Activated gamma-delta T cell (primary cell): ENCODE data around the gene ADH1A.
"Not testable (repeated sequence)": the region's sequence is repeated elsewhere in the genome, so short reads cannot be mapped to it uniquely, and the experiment has no call there.

Source experiments
- DNase-seq: peaks from one replicate; lab custom pipeline; 2025; lab: John Stamatoyannopoulos, UW

ADH1A gene

GRCh38 chr4:99281261-99281660, 9.5 kb downstream of the ADH1A start:
- DNase-seq = no peak

GRCh38 chr4:99276417-99276816, 14.4 kb downstream of the ADH1A start:
- DNase-seq = no peak

GRCh38 chr4:99275885-99276284, 14.9 kb downstream of the ADH1A start:
- no peak for DNase-seq

GRCh38 chr4:99275050-99275449, 15.7 kb downstream of the ADH1A start:
- no peak for DNase-seq

GRCh38 chr4:99273704-99274103, 17.1 kb downstream of the ADH1A start:
- DNase-seq = no peak

- DNase-seq = no peak
Measured at GRCh38 chr4:99264927-99265326, 25.9 kb downstream of the ADH1A start.

- DNase-seq = no peak
Measured at GRCh38 chr4:99252746-99253145, 38.0 kb downstream of the ADH1A start.

GRCh38 chr4:99248714-99249113, 42.1 kb downstream of the ADH1A start:
- DNase-seq = no peak

- DNase-seq = no peak
Measured at GRCh38 chr4:99235955-99236354, 54.8 kb downstream of the ADH1A start.

- DNase-seq = no peak
Measured at GRCh38 chr4:99234331-99235010, 56.3 kb downstream of the ADH1A start.

GRCh38 chr4:99233397-99233796, 57.4 kb downstream of the ADH1A start:
- not testable (repeated sequence) for DNase-seq

GRCh38 chr4:99228706-99229105, 62.1 kb downstream of the ADH1A start:
- DNase-seq = not testable (repeated sequence)

- DNase-seq = not testable (repeated sequence)
Measured at GRCh38 chr4:99227646-99228045, 63.1 kb downstream of the ADH1A start.
